Measurements from ENCODE around the gene IL17RD. TPM values are rescaled to one million over a fixed set of nuclear protein-coding genes. Genes with fewer than 3 reads are reported as not detected.

IL17RD gene
- total RNA-seq, 2 donors from 2014 or later: 47.1 to 71.3 TPM

DNA sequence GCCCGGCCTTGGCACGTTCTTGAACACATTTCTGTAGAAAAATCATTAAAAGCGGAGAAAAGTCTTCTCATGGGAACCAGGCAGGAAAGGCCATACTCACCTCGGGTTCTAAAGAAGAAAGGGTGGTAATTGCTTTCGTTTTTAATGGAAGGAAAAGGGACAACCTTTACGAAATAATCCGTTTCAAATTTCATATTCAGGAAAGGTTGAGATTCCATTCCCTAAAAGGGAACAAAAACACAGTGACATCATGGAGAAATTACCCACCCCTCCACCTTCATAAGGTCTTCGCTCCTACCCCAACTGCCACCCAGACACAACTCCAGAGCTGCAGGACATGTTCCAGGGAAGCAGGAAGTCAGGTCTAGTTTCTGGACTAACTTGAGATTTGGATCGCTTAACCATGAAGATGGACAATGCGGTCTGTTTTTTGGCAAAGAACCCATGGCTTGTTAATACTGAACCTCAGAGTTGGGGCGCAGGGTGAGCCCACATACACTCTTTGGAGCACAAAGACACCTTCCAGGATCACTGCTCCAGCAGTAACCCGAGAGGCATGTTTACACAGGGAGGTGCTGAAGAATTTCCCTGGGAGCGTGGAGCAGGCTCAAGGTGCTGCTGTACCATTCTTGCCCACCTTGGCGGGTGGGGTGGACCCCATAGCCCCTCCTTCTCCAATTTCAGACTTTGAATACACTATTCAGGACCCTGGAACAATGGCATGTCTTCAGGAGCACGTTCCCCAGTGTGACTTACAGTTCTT lies 55.5 kb downstream of the IL17RD start:
- Mint-ChIP-seq H3K4me3 (no peak overlapping the region), H3K9me3 (no peaks in the 10 kb centered on the region), H3K27ac (peak overlapping the region; percentile 37), H3K27me3 (ENCODE audit: insufficient read depth) (no peaks in the 10 kb centered on the region), H3K36me3 (ENCODE audit: low read depth) (peaks cover 82% of the 10 kb centered on the region), H3K4me1 (peaks cover 24% of the 10 kb centered on the region)
- Histone ChIP-seq H3K9ac (ENCODE audit: extremely low read depth, low read length, poor library complexity, severe bottlenecking) (no peak overlapping the region), H3K4me3 (ENCODE audit: low read length) (no peak overlapping the region), H3K36me3 (ENCODE audit: control insufficient read depth, insufficient read depth, low read length) (peaks cover 75% of the 10 kb centered on the region), H3K27ac (ENCODE audit: low read depth, low read length) (no peak overlapping the region), H3K27me3 (ENCODE audit: control insufficient read depth, insufficient read depth, low read length, poor library complexity, severe bottlenecking) (no peaks in the 10 kb centered on the region), H3K4me1 (ENCODE audit: control insufficient read depth, insufficient read depth, low read length) (peaks cover 17% of the 10 kb centered on the region), H3K9me3 (ENCODE audit: control insufficient read depth, low read length) (no peaks in the 10 kb centered on the region)
- TF ChIP-seq, protein P1, sequence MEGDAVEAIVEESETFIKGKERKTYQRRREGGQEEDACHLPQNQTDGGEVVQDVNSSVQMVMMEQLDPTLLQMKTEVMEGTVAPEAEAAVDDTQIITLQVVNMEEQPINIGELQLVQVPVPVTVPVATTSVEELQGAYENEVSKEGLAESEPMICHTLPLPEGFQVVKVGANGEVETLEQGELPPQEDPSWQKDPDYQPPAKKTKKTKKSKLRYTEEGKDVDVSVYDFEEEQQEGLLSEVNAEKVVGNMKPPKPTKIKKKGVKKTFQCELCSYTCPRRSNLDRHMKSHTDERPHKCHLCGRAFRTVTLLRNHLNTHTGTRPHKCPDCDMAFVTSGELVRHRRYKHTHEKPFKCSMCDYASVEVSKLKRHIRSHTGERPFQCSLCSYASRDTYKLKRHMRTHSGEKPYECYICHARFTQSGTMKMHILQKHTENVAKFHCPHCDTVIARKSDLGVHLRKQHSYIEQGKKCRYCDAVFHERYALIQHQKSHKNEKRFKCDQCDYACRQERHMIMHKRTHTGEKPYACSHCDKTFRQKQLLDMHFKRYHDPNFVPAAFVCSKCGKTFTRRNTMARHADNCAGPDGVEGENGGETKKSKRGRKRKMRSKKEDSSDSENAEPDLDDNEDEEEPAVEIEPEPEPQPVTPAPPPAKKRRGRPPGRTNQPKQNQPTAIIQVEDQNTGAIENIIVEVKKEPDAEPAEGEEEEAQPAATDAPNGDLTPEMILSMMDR (conservative IDR thresholded peaks at IDR 0.05): no peak
- WGBS, 2 experiments (ENCODE audit: insufficient coverage in 1 of 2, insufficient read length in 1 of 2): 92 to 94% methylated on average over 11 to 15 of the region's 15 CpGs
- no peak for DNase-seq

DNA sequence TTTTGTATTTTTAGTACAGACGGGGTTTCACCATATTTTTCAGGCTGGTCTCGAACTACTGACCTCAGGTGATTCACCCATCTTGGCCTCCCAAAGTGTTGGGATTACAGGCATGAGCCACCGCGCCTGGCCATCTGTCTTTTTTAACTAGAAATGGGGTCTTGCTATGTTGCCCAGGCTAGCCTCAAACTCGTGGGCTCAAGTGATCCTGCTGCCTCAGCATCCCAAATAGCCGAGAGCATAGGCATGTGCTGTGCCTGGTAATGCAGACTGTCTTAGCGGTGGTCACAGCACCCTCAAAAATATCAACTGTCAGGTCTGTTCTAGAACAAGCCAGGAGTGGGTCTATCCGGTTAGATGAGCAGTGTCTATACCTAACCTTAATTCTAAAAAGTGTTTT lies 56.5 kb downstream of the IL17RD start:
- Mint-ChIP-seq H3K27me3 (ENCODE audit: insufficient read depth) (no peaks in the 10 kb centered on the region), H3K9me3 (no peaks in the 10 kb centered on the region), H3K4me1 (peaks cover 30% of the 10 kb centered on the region), H3K4me3 (no peak overlapping the region), H3K27ac (peak overlapping the region; percentile 11), H3K36me3 (ENCODE audit: low read depth) (peaks cover 80% of the 10 kb centered on the region)
- H3K9me3 ChIP-seq (ENCODE audit: control insufficient read depth, low read length): no peaks in the 10 kb centered on the region
- H3K27me3 ChIP-seq (ENCODE audit: control insufficient read depth, insufficient read depth, low read length, poor library complexity, severe bottlenecking): no peaks in the 10 kb centered on the region
- H3K9ac ChIP-seq (ENCODE audit: extremely low read depth, low read length, poor library complexity, severe bottlenecking): no peak overlapping the region
- H3K36me3 ChIP-seq (ENCODE audit: control insufficient read depth, insufficient read depth, low read length): peaks cover 70% of the 10 kb centered on the region
- TF ChIP-seq, protein P1 (conservative IDR thresholded peaks at IDR 0.05): no peak
- H3K27ac ChIP-seq (ENCODE audit: low read depth, low read length): no peak overlapping the region
- H3K4me1 ChIP-seq (ENCODE audit: control insufficient read depth, insufficient read depth, low read length): peaks cover 20% of the 10 kb centered on the region
- no peak for DNase-seq
- WGBS, 2 experiments (ENCODE audit: insufficient coverage in 1 of 2, insufficient read length in 1 of 2): 90 to 95% methylated on average over 8 of the region's 8 CpGs
- H3K4me3 ChIP-seq (ENCODE audit: low read length): no peak overlapping the region

DNA sequence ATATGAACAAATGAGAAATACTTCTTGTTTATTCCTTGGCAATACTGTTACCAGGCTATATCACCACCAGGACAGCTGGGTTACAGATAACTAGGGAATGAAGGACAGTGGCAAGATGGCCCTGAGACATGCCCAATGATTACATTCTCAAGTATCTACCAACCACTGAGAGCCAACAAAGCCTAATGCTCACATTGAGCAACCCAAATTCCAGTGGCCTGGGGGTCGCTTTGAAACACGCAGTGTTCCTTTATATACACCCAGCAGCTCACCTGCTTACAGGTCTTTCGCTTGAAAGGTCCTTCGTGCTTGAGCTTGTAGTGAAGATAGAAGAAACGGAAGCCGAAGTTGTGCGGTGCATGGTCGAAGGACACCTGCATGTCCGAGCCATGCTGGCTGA lies 59.6 kb downstream of the IL17RD start:
- peak overlapping the region; percentile 72 for H3K27ac Mint-ChIP-seq
- no peak overlapping the region for H3K27ac ChIP-seq (ENCODE audit: low read depth, low read length)
- WGBS, 2 experiments (ENCODE audit: insufficient coverage in 1 of 2, insufficient read length in 1 of 2): 94 to 96% methylated on average over 7 to 9 of the region's 9 CpGs

More for the DNA sequence above, 59.6 kb downstream of the IL17RD start:
- Histone ChIP-seq H3K4me3 (ENCODE audit: low read length) (no peak overlapping the region), H3K27me3 (ENCODE audit: control insufficient read depth, insufficient read depth, low read length, poor library complexity, severe bottlenecking) (no peaks in the 10 kb centered on the region), H3K36me3 (ENCODE audit: control insufficient read depth, insufficient read depth, low read length) (peaks cover 78% of the 10 kb centered on the region), H3K9me3 (ENCODE audit: control insufficient read depth, low read length) (no peaks in the 10 kb centered on the region), H3K4me1 (ENCODE audit: control insufficient read depth, insufficient read depth, low read length) (peaks cover 14% of the 10 kb centered on the region), H3K9ac (ENCODE audit: extremely low read depth, low read length, poor library complexity, severe bottlenecking) (no peak overlapping the region)
- TF ChIP-seq, protein P1 (conservative IDR thresholded peaks at IDR 0.05): no peak
- no peak overlapping the region for H3K4me3 Mint-ChIP-seq
- H3K9me3 Mint-ChIP-seq: no peaks in the 10 kb centered on the region
- peaks cover 27% of the 10 kb centered on the region for H3K4me1 Mint-ChIP-seq
- no peak for DNase-seq
- peaks cover 78% of the 10 kb centered on the region for H3K36me3 Mint-ChIP-seq (ENCODE audit: low read depth)
- no peaks in the 10 kb centered on the region for H3K27me3 Mint-ChIP-seq (ENCODE audit: insufficient read depth)
